SK-N-SH treated with all-trans-retinoic acid at 6 μM for 48 hours (cell line): Measurements from ENCODE around the gene BARHL2.

Experiments
- ATAC-seq: fragments of 200-7000 bp; cut with Tn5 transposase; 3 replicates; pipeline ENCODE4 v1.9.1; 2020; ENCODE audit warnings: mild to moderate bottlenecking, moderate library complexity
- ARNTL ChIP-seq: fragments of 450-650 bp; formaldehyde crosslinking; IDR thresholded peaks from 2 replicates; pipeline ENCODE4 v1.5.0; 2020; ENCODE audit warnings: low read depth, mild to moderate bottlenecking, moderate library complexity, borderline replicate concordance
- BACH2 ChIP-seq: fragments of 250-450 bp; sonication (Bioruptor Pico); IDR thresholded peaks from 2 replicates; pipeline ENCODE4 v1.9.0; 2021; ENCODE audit warnings: mild to moderate bottlenecking, borderline replicate concordance
- CREB5 ChIP-seq: fragments of 250-450 bp; sonication (Bioruptor Pico); IDR thresholded peaks from 2 replicates; pipeline ENCODE4 v1.5.1; 2020; ENCODE audit warnings: low read depth, mild to moderate bottlenecking, moderate library complexity
- CSDC2 ChIP-seq: fragments of 250-450 bp; sonication (Bioruptor Pico); IDR thresholded peaks from 2 replicates; pipeline ENCODE4 v1.5.0; 2020; ENCODE audit warnings: mild to moderate bottlenecking, moderate library complexity
- ESRRG ChIP-seq: fragments of 250-450 bp; sonication (Bioruptor Pico); IDR thresholded peaks from 2 replicates; pipeline ENCODE4 v1.6.1; 2021; ENCODE audit warnings: mild to moderate bottlenecking
- GLIS3 ChIP-seq: fragments of 250-450 bp; sonication (Bioruptor Pico); IDR thresholded peaks from 2 replicates; pipeline ENCODE4 v1.5.0; 2020; ENCODE audit warnings: mild to moderate bottlenecking, moderate library complexity
- ISL1 ChIP-seq: fragments of 250-450 bp; sonication (Bioruptor Pico); IDR thresholded peaks from 2 replicates; pipeline ENCODE4 v2.1.2; 2022; ENCODE audit warnings: mild to moderate bottlenecking, moderate library complexity
- OSR1 ChIP-seq: fragments of 250-450 bp; sonication (Bioruptor Pico); IDR thresholded peaks from 2 replicates; pipeline ENCODE4 v1.8.0; 2022; ENCODE audit warnings: moderate library complexity, mild to moderate bottlenecking, inconsistent platforms
- PATZ1 ChIP-seq: fragments of 250-450 bp; sonication (Bioruptor Pico); IDR thresholded peaks from 2 replicates; pipeline ENCODE4 v1.8.0; 2020; ENCODE audit warnings: mild to moderate bottlenecking, moderate library complexity, borderline replicate concordance
- POU6F1 ChIP-seq: fragments of 250-450 bp; sonication (Bioruptor Pico); IDR thresholded peaks from 2 replicates; pipeline ENCODE4 v1.8.0; 2021; ENCODE audit warnings: low read depth, mild to moderate bottlenecking, moderate library complexity, borderline replicate concordance
- PPARA ChIP-seq: fragments of 250-450 bp; sonication (Bioruptor Pico); IDR thresholded peaks from 2 replicates; pipeline ENCODE4 v1.5.0; 2020; ENCODE audit warnings: mild to moderate bottlenecking, borderline replicate concordance
- RARB ChIP-seq: fragments of 250-450 bp; sonication (Bioruptor Pico); IDR thresholded peaks from 2 replicates; pipeline ENCODE4 v1.8.0; 2021; ENCODE audit warnings: mild to moderate bottlenecking, moderate library complexity
- TCF4 ChIP-seq: fragments of 250-450 bp; sonication (Bioruptor Pico); IDR thresholded peaks from 2 replicates; pipeline ENCODE4 v1.8.0; 2021; ENCODE audit warnings: mild to moderate bottlenecking, moderate library complexity, borderline replicate concordance
- TOX ChIP-seq: fragments of 250-450 bp; sonication (Bioruptor Pico); IDR thresholded peaks from 2 replicates; pipeline ENCODE4 v1.8.0; 2021; ENCODE audit warnings: mild to moderate bottlenecking, moderate library complexity, borderline replicate concordance
- TSHZ2 ChIP-seq: fragments of 250-450 bp; sonication (Bioruptor Pico); IDR thresholded peaks from 2 replicates; pipeline ENCODE4 v1.5.0; 2020; ENCODE audit warnings: mild to moderate bottlenecking, moderate library complexity
- ZFP30 ChIP-seq: fragments of 450-650 bp; formaldehyde crosslinking; IDR thresholded peaks from 2 replicates; pipeline ENCODE4 v1.5.0; 2022; ENCODE audit warnings: mild to moderate bottlenecking, moderate library complexity
- ZNF70 ChIP-seq: fragments of 450-650 bp; formaldehyde crosslinking; IDR thresholded peaks from 2 replicates; pipeline ENCODE4 v1.5.0; 2020; ENCODE audit warnings: mild to moderate bottlenecking, moderate library complexity
- ZNF8 ChIP-seq: fragments of 450-650 bp; formaldehyde crosslinking; IDR thresholded peaks from 2 replicates; pipeline ENCODE4 v1.5.0; 2020; ENCODE audit warnings: mild to moderate bottlenecking, moderate library complexity

The BARHL2 gene

GRCh38 chr1:90710579-90711536 lies 6.2 kb downstream of the BARHL2 start (continued):
- TF ChIP-seq ISL1 (CRISPR knock-in tag): no peak
- no peak for TF ChIP-seq ARNTL (CRISPR knock-in tag)
- no peak for TF ChIP-seq OSR1 (CRISPR knock-in tag)
- no peak for TF ChIP-seq TCF4 (CRISPR knock-in tag)
- no peak for TF ChIP-seq RARB (CRISPR knock-in tag)
- TF ChIP-seq TSHZ2 (CRISPR knock-in tag): no peak
- TF ChIP-seq ZNF70: no peak
- TF ChIP-seq ZNF8: no peak
- TF ChIP-seq GLIS3 (CRISPR knock-in tag): no peak

GRCh38 chr1:90709535-90709934 lies 7.6 kb downstream of the BARHL2 start:
- TF ChIP-seq ZFP30 (no peak), CREB5 (CRISPR knock-in tag) (no peak), TOX (CRISPR knock-in tag) (no peak), TSHZ2 (CRISPR knock-in tag) (no peak), OSR1 (CRISPR knock-in tag) (no peak)
- TF ChIP-seq, all 23 proteins: peak for 0

GRCh38 chr1:90708826-90709225 lies 8.3 kb downstream of the BARHL2 start:
- no peak for ATAC-seq
- TF ChIP-seq PATZ1 (CRISPR knock-in tag) (no peak), POU6F1 (CRISPR knock-in tag) (no peak)
- TF ChIP-seq, all 23 proteins: peak for 0

More at GRCh38 chr1:90709535-90709934, 7.6 kb downstream of the BARHL2 start:
- no peak for ATAC-seq

GRCh38 chr1:90708236-90708786 lies 8.8 kb downstream of the BARHL2 start:
- TF ChIP-seq RARB (CRISPR knock-in tag) (no peak), PPARA (CRISPR knock-in tag) (no peak), CSDC2 (CRISPR knock-in tag) (no peak), ESRRG (CRISPR knock-in tag) (no peak), BACH2 (no peak)
- no peak for ATAC-seq
